AG09309 (cell line): Measurements from ENCODE around the gene CCDC170.
"Not testable (repeated sequence)": the region's sequence is repeated elsewhere in the genome, so short reads cannot be mapped to it uniquely, and the experiment has no call there.

Experiments
- DNase-seq: peaks from one replicate; pipeline ENCODE4 v3.0.0-alpha.2; 2010; ENCODE audit warnings: low read depth
- H3K4me3 ChIP-seq: 2 replicates; pipeline ENCODE4 v1.5.1; 2011; ENCODE audit warnings: mild to moderate bottlenecking, low read depth, low read length, moderate library complexity; ENCODE audit not compliant: control insufficient read depth
- TF ChIP-seq, protein P1 (sequence below): IDR thresholded peaks from 2 replicates; pipeline ENCODE4 v1.5.1; 2011; ENCODE audit warnings: mild to moderate bottlenecking, low read depth, low read length, inconsistent platforms; ENCODE audit not compliant: insufficient read depth, control insufficient read depth; ENCODE audit errors: missing control alignments

Gene CCDC170

DNA sequence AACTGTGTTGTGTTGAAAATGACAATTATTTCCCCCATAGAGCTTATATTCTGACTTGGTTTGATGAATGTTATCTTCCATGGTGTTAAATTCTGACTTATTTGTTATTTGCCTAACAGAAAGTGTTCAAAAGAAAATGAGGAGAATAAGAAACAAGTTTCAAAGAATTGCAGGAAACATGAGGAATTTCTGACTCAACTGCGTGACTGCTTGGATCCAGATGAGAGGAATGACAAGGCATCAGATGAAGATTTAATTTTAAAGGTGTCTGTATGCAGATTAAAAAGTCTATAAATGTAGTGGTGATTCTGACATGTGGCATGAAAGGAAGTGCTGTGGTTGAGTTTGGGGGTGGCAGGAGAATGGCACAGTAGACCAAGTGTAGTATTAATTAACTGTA, 50.6 kb downstream of the CCDC170 start:
- no peak for DNase-seq
- H3K4me3 ChIP-seq: no peak overlapping the region
- TF ChIP-seq, protein P1, sequence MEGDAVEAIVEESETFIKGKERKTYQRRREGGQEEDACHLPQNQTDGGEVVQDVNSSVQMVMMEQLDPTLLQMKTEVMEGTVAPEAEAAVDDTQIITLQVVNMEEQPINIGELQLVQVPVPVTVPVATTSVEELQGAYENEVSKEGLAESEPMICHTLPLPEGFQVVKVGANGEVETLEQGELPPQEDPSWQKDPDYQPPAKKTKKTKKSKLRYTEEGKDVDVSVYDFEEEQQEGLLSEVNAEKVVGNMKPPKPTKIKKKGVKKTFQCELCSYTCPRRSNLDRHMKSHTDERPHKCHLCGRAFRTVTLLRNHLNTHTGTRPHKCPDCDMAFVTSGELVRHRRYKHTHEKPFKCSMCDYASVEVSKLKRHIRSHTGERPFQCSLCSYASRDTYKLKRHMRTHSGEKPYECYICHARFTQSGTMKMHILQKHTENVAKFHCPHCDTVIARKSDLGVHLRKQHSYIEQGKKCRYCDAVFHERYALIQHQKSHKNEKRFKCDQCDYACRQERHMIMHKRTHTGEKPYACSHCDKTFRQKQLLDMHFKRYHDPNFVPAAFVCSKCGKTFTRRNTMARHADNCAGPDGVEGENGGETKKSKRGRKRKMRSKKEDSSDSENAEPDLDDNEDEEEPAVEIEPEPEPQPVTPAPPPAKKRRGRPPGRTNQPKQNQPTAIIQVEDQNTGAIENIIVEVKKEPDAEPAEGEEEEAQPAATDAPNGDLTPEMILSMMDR: no peak

DNA sequence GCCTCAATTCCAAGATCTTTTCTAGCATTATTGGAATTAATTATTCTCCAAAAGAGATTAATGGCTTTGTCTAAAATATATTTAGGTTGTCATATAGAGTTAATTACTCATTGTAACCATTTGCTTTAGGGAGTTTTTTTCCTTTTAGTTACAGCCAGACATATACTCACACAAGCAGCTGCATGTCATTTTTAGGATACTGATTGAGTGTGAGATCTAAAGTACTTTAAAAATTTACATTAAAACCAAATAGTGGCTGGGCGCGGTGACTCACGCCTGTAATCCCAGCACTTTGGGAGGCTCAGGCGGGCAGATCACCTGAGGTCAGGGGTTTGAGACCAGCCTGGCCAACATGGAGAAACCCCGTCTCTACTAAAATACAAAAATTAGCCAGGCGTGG, 51.1 kb downstream of the CCDC170 start:
- not testable (repeated sequence) for H3K4me3 ChIP-seq, DNase-seq

DNA sequence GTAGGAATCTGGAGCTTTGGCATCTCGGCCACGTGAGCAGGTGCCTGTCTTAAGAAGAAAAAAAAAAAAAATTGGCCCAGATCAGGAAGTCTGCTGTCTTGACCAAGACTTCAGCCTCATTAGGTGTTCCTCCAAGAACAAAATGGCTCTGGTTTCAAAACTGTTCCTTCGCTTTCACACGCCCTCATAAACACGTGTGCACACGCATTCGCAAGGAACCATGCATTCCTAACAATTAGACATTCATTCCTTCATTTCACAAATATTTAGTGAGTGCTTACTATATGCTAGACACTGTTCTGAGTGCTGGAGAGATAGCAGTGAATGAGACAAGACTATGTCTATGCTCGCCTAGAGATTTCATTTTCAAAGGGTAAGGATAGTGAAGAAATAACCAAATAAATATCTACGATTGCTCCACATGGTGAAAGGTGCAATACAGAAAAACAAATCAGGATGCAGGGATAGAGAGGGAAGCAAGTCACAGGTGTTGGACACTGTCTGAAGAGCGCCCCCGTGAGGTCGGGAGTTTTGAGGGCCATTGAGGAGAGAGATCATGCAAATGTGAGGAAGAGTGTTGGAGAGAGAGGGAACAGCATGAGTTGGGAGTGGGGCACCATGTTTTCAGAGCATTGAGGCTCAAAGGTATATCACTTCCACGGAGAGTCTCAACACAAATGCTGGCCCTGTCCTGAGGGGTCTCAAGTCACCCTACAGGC, 53.3 kb downstream of the CCDC170 start:
- TF ChIP-seq, protein P1: no peak
- no peak overlapping the region for H3K4me3 ChIP-seq
- DNase-seq: no peak

DNA sequence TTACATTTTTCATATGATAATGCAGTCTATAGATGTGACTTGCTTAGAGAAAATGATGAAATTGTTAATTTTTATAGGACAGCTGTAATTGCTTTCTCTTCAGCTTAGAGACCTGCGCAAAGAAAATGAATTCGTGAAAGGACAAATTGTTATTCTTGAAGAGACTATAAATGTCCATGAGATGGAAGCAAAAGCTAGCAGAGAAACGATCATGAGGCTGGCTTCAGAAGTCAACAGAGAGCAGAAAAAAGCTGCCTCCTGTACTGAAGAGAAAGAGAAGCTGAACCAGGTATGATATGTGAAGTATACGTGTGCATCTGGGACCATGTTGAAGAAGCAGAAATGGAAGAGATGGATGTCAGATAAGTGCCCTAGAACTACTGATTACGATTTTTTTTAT, 54.4 kb downstream of the CCDC170 start:
- no peak overlapping the region for H3K4me3 ChIP-seq
- DNase-seq: no peak
- TF ChIP-seq, protein P1: no peak

DNA sequence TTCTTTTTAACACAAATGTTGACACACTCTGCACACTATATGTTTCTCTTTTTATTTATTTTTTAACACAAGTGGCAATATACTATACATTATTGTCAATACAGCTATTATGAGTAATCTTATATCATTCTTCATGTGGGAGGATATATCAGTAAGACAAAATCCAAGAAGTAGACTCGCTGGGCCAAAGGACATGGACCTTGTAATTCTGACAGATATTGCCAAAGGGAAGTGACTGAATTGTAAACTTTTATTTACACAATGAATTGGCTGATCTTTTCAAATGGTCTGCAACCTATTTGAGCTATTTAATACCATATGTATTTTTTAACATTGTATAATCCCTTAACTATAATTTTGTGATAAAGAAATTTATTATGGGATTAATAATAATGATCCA, 56.0 kb downstream of the CCDC170 start:
- no peak for DNase-seq
- TF ChIP-seq, protein P1: no peak
- H3K4me3 ChIP-seq: no peak overlapping the region

DNA sequence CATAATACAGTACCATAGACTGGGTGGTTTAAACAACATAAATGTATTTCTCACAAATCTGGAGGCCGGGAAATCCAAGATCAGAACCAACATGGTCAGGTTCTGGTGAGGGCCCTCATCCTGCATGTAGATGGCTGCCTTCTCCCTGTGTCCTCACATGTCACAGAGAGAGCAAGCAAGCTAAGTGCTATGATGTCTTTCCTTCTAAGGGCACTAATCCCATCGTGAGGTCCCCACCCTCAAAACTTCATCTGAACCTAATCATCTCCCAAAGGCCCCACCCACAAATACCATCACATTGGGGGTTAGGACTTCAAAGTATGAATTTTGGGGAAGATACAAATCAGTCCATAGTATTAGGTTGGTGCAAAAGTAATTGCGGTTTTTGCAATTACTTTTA, 56.8 kb downstream of the CCDC170 start:
- H3K4me3 ChIP-seq: no peak overlapping the region
- TF ChIP-seq, protein P1: no peak
- no peak for DNase-seq

DNA sequence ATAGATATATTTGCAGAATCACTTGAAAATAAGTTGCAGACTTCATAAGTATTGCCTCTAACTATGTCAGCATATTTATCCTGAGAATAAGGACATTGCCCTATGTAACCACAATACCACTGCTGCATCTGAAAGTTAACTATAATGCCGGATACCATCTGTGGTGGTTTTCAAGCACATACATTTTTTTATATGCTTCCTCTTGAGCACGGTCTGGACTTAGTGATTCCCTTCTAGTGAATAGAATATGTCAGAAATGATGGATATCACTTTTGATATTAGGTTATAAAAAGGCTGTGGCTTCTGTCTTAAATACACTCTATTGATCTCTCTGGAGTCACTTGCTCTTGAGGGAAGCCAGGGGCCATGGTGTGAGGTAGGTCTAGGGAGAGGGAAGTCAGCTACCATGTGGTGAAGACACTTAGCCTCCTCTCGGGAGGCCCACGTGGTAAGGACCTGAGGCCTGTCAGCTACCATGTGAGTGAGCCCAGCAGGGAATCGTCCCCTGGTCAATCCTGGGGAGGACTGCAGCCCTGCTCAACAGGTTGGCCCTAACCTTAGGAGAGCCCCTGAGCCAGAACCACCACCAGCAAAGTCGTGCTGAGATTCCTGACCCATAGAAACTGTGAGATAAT, 57.5 kb downstream of the CCDC170 start:
- TF ChIP-seq, protein P1: no peak
- no peak for DNase-seq
- no peak overlapping the region for H3K4me3 ChIP-seq
